Esophagus squamous epithelium (tissue), 5 donors: ENCODE results near the gene PLSCR3. TPM values are rescaled to one million over a fixed set of nuclear protein-coding genes. Genes with fewer than 3 reads are reported as not detected.

Experiments used
- DNase-seq: peaks from one replicate; lab custom pipeline; 2025; lab: John Stamatoyannopoulos, UW
- H3K27ac ChIP-seq, 4 donors: fragments of 200-600 bp; sonication (generic); one replicate each; pipeline ENCODE4 v1.5.1; 2016 to 2019; ENCODE audit warnings: mild to moderate bottlenecking in 1 of 4
- H3K27me3 ChIP-seq, 4 donors: fragments of 200-600 bp; sonication (generic); 1 replicate in 3 of 4; 2 replicates in 1 of 4; pipeline versions ENCODE4 v1.5.1 to v1.6.0; 2017 to 2021; ENCODE audit warnings: antibody characterized with exemption in 1 of 4
- H3K36me3 ChIP-seq, 3 donors: fragments of 200-600 bp; sonication (generic); one replicate each; pipeline ENCODE4 v1.5.1; 2016 to 2019
- H3K4me1 ChIP-seq, 3 donors: fragments of 200-600 bp; sonication (generic); one replicate each; pipeline ENCODE4 v1.5.1; 2017 to 2019
- H3K4me3 ChIP-seq, 4 donors: fragments of 200-600 bp; sonication (generic); 1 replicate in 3 of 4; 2 replicates in 1 of 4; pipeline ENCODE4 v1.5.1; 2016 to 2019; ENCODE audit warnings: mild to moderate bottlenecking in 2 of 4, moderate library complexity in 1 of 4
- H3K9me3 ChIP-seq, 3 donors: fragments of 200-600 bp; sonication (generic); one replicate each; pipeline ENCODE4 v1.5.1; 2016 to 2019
- POLR2A ChIP-seq, 4 donors: fragments of 450-650 bp; IDR thresholded peaks; one replicate each; pipeline ENCODE4 v1.6.1; 2017; ENCODE audit warnings: antibody characterized with exemption in 4 of 4, mild to moderate bottlenecking in 4 of 4, moderate library complexity in 3 of 4
- WGBS, 2 donors: methylation state at CpG; one replicate each; pipeline ENCODE4 v1.1.5; 2018; 5-methylcytosine and 5-hydroxymethylcytosine counted together
- intact Hi-C: fragments of 100-400 bp; cut with DNase I; formaldehyde crosslinking; loops from one replicate; pipeline ENCODE4 v1.15.0; 2022
- total RNA-seq, 4 donors: library from RNA; depleted of rRNA; stranded (reverse); fragments of >200 nt; gene quantifications; one replicate each; pipeline ENCODE4 v1.1.0, GENCODE V29; 2016
- TF ChIP-seq, protein P1 (sequence below), 6 experiments: fragments of 450-650 bp in 4 of 6; fragments of 200-600 bp in 2 of 6; sonication (generic) in 2 of 6; IDR thresholded peaks; one replicate each; pipeline ENCODE4 v1.5.1; 2016 to 2019; ENCODE audit warnings: antibody characterized with exemption in 6 of 6, mild to moderate bottlenecking in 4 of 6, moderate library complexity in 4 of 6
- donor health status: DM: yes; HTN: yes; CAD: no.

Gene PLSCR3
- total RNA-seq, 4 donors from 2014 or later: 18.6 to 33.5 (median 24.7) TPM

- Histone ChIP-seq H3K9me3 (peaks cover 0 to 4% (median 0%) of the 10 kb centered on the region in 3 donors), H3K4me1 (peaks cover 20 to 53% (median 31%) of the 10 kb centered on the region in 3 donors), H3K27ac (peak overlapping the region in 3 of 4 donors; percentile 52 to 71 (median 66)), H3K27me3 (peaks cover 0 to 5% (median 0%) of the 10 kb centered on the region in 4 donors), H3K36me3 (peaks cover 10 to 61% (median 12%) of the 10 kb centered on the region in 3 donors), H3K4me3 (peak overlapping the region; percentile 1 to 61 (median 38))
- TF ChIP-seq, protein P1, sequence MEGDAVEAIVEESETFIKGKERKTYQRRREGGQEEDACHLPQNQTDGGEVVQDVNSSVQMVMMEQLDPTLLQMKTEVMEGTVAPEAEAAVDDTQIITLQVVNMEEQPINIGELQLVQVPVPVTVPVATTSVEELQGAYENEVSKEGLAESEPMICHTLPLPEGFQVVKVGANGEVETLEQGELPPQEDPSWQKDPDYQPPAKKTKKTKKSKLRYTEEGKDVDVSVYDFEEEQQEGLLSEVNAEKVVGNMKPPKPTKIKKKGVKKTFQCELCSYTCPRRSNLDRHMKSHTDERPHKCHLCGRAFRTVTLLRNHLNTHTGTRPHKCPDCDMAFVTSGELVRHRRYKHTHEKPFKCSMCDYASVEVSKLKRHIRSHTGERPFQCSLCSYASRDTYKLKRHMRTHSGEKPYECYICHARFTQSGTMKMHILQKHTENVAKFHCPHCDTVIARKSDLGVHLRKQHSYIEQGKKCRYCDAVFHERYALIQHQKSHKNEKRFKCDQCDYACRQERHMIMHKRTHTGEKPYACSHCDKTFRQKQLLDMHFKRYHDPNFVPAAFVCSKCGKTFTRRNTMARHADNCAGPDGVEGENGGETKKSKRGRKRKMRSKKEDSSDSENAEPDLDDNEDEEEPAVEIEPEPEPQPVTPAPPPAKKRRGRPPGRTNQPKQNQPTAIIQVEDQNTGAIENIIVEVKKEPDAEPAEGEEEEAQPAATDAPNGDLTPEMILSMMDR (IDR thresholded peaks at IDR 0.05): no peak
- TF ChIP-seq POLR2A (IDR thresholded peaks at IDR 0.05): no peak
- 60 to 74% methylated on average over 7 to 13 of the region's 65 CpGs for WGBS, 2 donors
- no peak for DNase-seq
- intact Hi-C loops: no loop called here
These were observed 10.4 kb downstream of the PLSCR3 start for GRCh38 chr17:7383742-7384488.

GRCh38 chr17:7383371-7383741, 11.0 kb downstream of the PLSCR3 start:
- H3K27me3 ChIP-seq: peaks cover 0 to 5% (median 0%) of the 10 kb centered on the region in 4 donors
- peaks cover 0 to 5% (median 0%) of the 10 kb centered on the region in 3 donors for H3K9me3 ChIP-seq
- DNase-seq: no peak
- peaks cover 5 to 55% (median 7%) of the 10 kb centered on the region in 3 donors for H3K36me3 ChIP-seq
- TF ChIP-seq, protein P1 (IDR thresholded peaks at IDR 0.05): no peak
- TF ChIP-seq POLR2A (IDR thresholded peaks at IDR 0.05): no peak
- peaks cover 20 to 53% (median 31%) of the 10 kb centered on the region in 3 donors for H3K4me1 ChIP-seq
- H3K4me3 ChIP-seq: peak overlapping the region in 3 of 4 donors; percentile 1 to 61 (median 42)
- WGBS, 2 donors: 62 to 90% methylated on average over 2 of the region's 11 CpGs
- H3K27ac ChIP-seq: peak overlapping the region in 2 of 4 donors; percentile 66 to 71
- intact Hi-C loops: no loop called here

- no peak for TF ChIP-seq POLR2A (IDR thresholded peaks at IDR 0.05)
- TF ChIP-seq, protein P1 (IDR thresholded peaks at IDR 0.05): no peak
- H3K36me3 ChIP-seq: peaks cover under 1 to 51% (median 4%) of the 10 kb centered on the region in 3 donors
- peaks cover 20 to 53% (median 31%) of the 10 kb centered on the region in 3 donors for H3K4me1 ChIP-seq
- peaks cover 0 to 5% (median 0%) of the 10 kb centered on the region in 3 donors for H3K9me3 ChIP-seq
- no peak for DNase-seq
- H3K4me3 ChIP-seq: no peak overlapping the region
- intact Hi-C loops: no loop called here
- H3K27ac ChIP-seq: no peak overlapping the region
- 84% methylated on average over 6 to 7 of the region's 10 CpGs for WGBS, 2 donors
- peaks cover 0 to 5% (median 0%) of the 10 kb centered on the region in 4 donors for H3K27me3 ChIP-seq
These were observed 11.4 kb downstream of the PLSCR3 start for GRCh38 chr17:7382901-7383300.

GRCh38 chr17:7380855-7381683, 13.3 kb downstream of the PLSCR3 start, which contains the start of gene TNK1:
TSS of gene TNK1 (plus strand) at chr17:7381089. CDS start at chr17:7382927, 1,838 bp downstream.
- intact Hi-C loops: no loop called here
- H3K4me3 ChIP-seq: peak within 1 kb of the TSS; percentile 49 to 73 (median 68)
- WGBS, 2 donors: 3 to 5% methylated on average over 4 to 34 of the region's 52 CpGs
- peaks cover 20 to 53% (median 31%) of the 10 kb centered on the region in 3 donors for H3K4me1 ChIP-seq
- TF ChIP-seq POLR2A (IDR thresholded peaks at IDR 0.05): peak in 2 of 4 donors; percentile 58 to 65
- TF ChIP-seq, protein P1 (IDR thresholded peaks at IDR 0.05): peak in 1 of 6 experiments; percentile 28
- no peak for DNase-seq
- peak within 1 kb of the TSS; percentile 81 to 89 (median 85) for H3K27ac ChIP-seq
- H3K9me3 ChIP-seq: peaks cover 0 to 5% (median 0%) of the 10 kb centered on the region in 3 donors
- H3K36me3 ChIP-seq: peaks cover 0 to 33% (median 0%) of the 10 kb centered on the region in 3 donors
- peaks cover 0 to 5% (median 0%) of the 10 kb centered on the region in 4 donors for H3K27me3 ChIP-seq
